DMS153 (cell line): Measurements from ENCODE around the gene MTMR11.

Experiments
- DNase-seq: peaks from one replicate; lab custom pipeline; 2025; lab: John Stamatoyannopoulos, UW

Gene MTMR11

GRCh38 chr1:149936992-149937705, 470 bp upstream of the MTMR11 start:
- DNase-seq: peak; percentile 74

GRCh38 chr1:149934356-149934755, 2.3 kb downstream of the MTMR11 start:
- DNase-seq: no peak

GRCh38 chr1:149933208-149933607, 3.5 kb downstream of the MTMR11 start:
- DNase-seq: no peak

- no peak for DNase-seq
Measured at GRCh38 chr1:149932474-149932873, 4.2 kb downstream of the MTMR11 start.

- DNase-seq: no peak
Measured at GRCh38 chr1:149931212-149931790, 5.4 kb downstream of the MTMR11 start.

GRCh38 chr1:149929856-149930255, 6.8 kb downstream of the MTMR11 start:
- DNase-seq: no peak

GRCh38 chr1:149928401-149928724, 8.3 kb downstream of the MTMR11 start:
- DNase-seq: no peak

- peak; percentile 94 for DNase-seq
Measured at GRCh38 chr1:149927563-149928400, 8.9 kb downstream of the MTMR11 start, which contains the start of gene SF3B4. Gene SF3B4, minus strand, starts transcription at chr1:149927803. Its CDS starts 44 bp downstream, at chr1:149927759.

- DNase-seq: no peak
Measured at GRCh38 chr1:149927056-149927562, 9.6 kb downstream of the MTMR11 start.

GRCh38 chr1:149926296-149926695, 10.4 kb downstream of the MTMR11 start:
- no peak for DNase-seq

GRCh38 chr1:149925751-149926150, 10.9 kb downstream of the MTMR11 start:
- DNase-seq: no peak

- no peak for DNase-seq
Measured at GRCh38 chr1:149925345-149925744, 11.3 kb downstream of the MTMR11 start.

- DNase-seq: no peak
Measured at GRCh38 chr1:149923626-149924025, 13.1 kb downstream of the MTMR11 start.

- peak; percentile 79 for DNase-seq
Measured at GRCh38 chr1:149917571-149918144, 19.0 kb downstream of the MTMR11 start, which contains the start of gene SV2A. Gene SV2A, minus strand, starts transcription at chr1:149917844. Its CDS starts 4,004 bp downstream, at chr1:149913840.

- no peak for DNase-seq
Measured at GRCh38 chr1:149916898-149917252, 19.8 kb downstream of the MTMR11 start.

- no peak for DNase-seq
Measured at GRCh38 chr1:149916193-149916897, 20.3 kb downstream of the MTMR11 start.

GRCh38 chr1:149915429-149916192, 21.1 kb downstream of the MTMR11 start:
- DNase-seq: no peak

GRCh38 chr1:149914545-149914944, 22.1 kb downstream of the MTMR11 start:
- DNase-seq: no peak

GRCh38 chr1:149906570-149907075, 30.1 kb downstream of the MTMR11 start:
- no peak for DNase-seq

GRCh38 chr1:149903836-149904491, 32.7 kb downstream of the MTMR11 start:
- no peak for DNase-seq
